K562 (cell line): ENCODE results near the gene CDIPT. TPM values are rescaled to one million over a fixed set of nuclear protein-coding genes. Genes with fewer than 3 reads are reported as not detected.

ENCODE experiments used
- CBX8 ChIP-seq: fragments of 200-600 bp; sonication (generic); IDR thresholded peaks from 2 replicates; pipeline ENCODE4 v1.6.1; 2012; ENCODE audit warnings: borderline replicate concordance, mixed run types, low read depth, mild to moderate bottlenecking, moderate library complexity, mixed read lengths, low read length, control low read depth, inconsistent platforms; ENCODE audit not compliant: poor library complexity, severe bottlenecking; ENCODE audit errors: extremely low read depth
- FOS ChIP-seq: IDR thresholded peaks from 3 replicates; pipeline ENCODE4 v1.6.1; 2011; ENCODE audit not compliant: insufficient read length; ENCODE audit errors: extremely low read depth
- FOXO4 ChIP-seq: fragments of 450-650 bp; formaldehyde crosslinking; IDR thresholded peaks from 2 replicates; pipeline ENCODE4 v1.4.0; 2020; ENCODE audit warnings: mild to moderate bottlenecking, moderate library complexity
- GABPB2 ChIP-seq: fragments of 250-450 bp; sonication (Bioruptor Pico); conservative IDR thresholded peaks from 2 replicates; pipeline ENCODE4 v1.5.1; 2021; ENCODE audit warnings: mild to moderate bottlenecking
- MEF2A ChIP-seq: IDR thresholded peaks from 2 replicates; pipeline ENCODE4 v1.6.1; 2011; ENCODE audit warnings: low read depth, mild to moderate bottlenecking, low read length, moderate library complexity; ENCODE audit not compliant: control insufficient read depth
- PCBP2 ChIP-seq: fragments of 200-400 bp; formaldehyde crosslinking; IDR thresholded peaks from 2 replicates; pipeline ENCODE4 v1.6.1; 2018; ENCODE audit warnings: low read length, low read depth, mild to moderate bottlenecking, moderate library complexity; ENCODE audit not compliant: poor library complexity, severe bottlenecking
- RAD51 ChIP-seq: fragments of 450-650 bp; IDR thresholded peaks from 2 replicates; pipeline ENCODE4 v1.7.1; 2016; ENCODE audit warnings: low read depth, mild to moderate bottlenecking, borderline replicate concordance
- SRSF7 ChIP-seq: fragments of 200-400 bp; formaldehyde crosslinking; optimal IDR thresholded peaks from 2 replicates; pipeline ENCODE3; 2017; ENCODE audit warnings: mild to moderate bottlenecking, low read depth, low read length
- TAF15 ChIP-seq: fragments of 200-400 bp; formaldehyde crosslinking; IDR thresholded peaks from 2 replicates; pipeline ENCODE4 v1.6.1; 2017; ENCODE audit warnings: mild to moderate bottlenecking, low read depth, low read length, moderate library complexity
- TAF7 ChIP-seq: fragments of 450-650 bp; IDR thresholded peaks from 2 replicates; pipeline ENCODE4 v1.6.1; 2016; ENCODE audit warnings: missing genetic modification characterization, missing compliant biosample characterization
- ZBTB1 ChIP-seq: sonication (generic); formaldehyde crosslinking; IDR thresholded peaks from 2 replicates; pipeline ENCODE4 v1.8.1; 2023; ENCODE audit warnings: missing genetic modification reagents, low read depth, mild to moderate bottlenecking, borderline replicate concordance
- ZNF12 ChIP-seq: sonication (generic); formaldehyde crosslinking; IDR thresholded peaks from 2 replicates; pipeline ENCODE4 v1.4.0; 2020; ENCODE audit warnings: mild to moderate bottlenecking, missing genetic modification reagents
- ZNF639 ChIP-seq, 2 experiments: fragments of 200-800 bp in 1 of 2; sonication (Bioruptor generic) in 1 of 2; sonication (generic) in 1 of 2; formaldehyde crosslinking in 1 of 2; IDR thresholded peaks in 1 of 2; conservative IDR thresholded peaks in 1 of 2; 2 replicates each; pipeline versions ENCODE4 v1.5.0 to v1.6.1; 2016 to 2020; ENCODE audit warnings: missing compliant biosample characterization in 1 of 2, missing genetic modification characterization in 1 of 2, missing genetic modification reagents in 1 of 2
- ZNF644 ChIP-seq: fragments of 200-800 bp; sonication (Bioruptor generic); IDR thresholded peaks from 2 replicates; pipeline ENCODE4 v1.6.1; 2016; ENCODE audit warnings: low read depth, missing genetic modification characterization, missing compliant biosample characterization
- polyA plus RNA-seq, 8 experiments: library from polyadenylated mRNA; depleted of rRNA in 4 of 8; stranded (reverse) in 5 of 8; unstranded in 3 of 8; fragments of >200 nt; fragmentation: Nextera tagmentation in 2 of 8; fragmentation: Illumina TruSeq in 1 of 8; extraction: Ambion mirVana in 2 of 8; extraction: Trizol in 1 of 8; gene quantifications; 2 replicates each; pipeline versions ENCODE4 v1.2.1 to v1.2.3, GENCODE V29; 2011 to 2014; ENCODE audit warnings: inconsistent platforms in 1 of 8, missing spikeins in 1 of 8
- total RNA-seq, 7 experiments: library from RNA; depleted of rRNA in 6 of 7; stranded (reverse); fragments of >200 nt in 6 of 7; fragmentation: Illumina TruSeq in 2 of 7; extraction: Trizol in 2 of 7; gene quantifications; 2 replicates each; pipeline versions ENCODE4 v1.2.1 to v1.2.3, GENCODE V29; 2011 to 2021; ENCODE audit warnings: low replicate concordance in 1 of 7
- TF ChIP-seq, protein P1 (sequence below): fragments of 450-650 bp; IDR thresholded peaks from 2 replicates; pipeline ENCODE4 v1.6.1; 2016

The CDIPT gene
- total and polyA plus RNA-seq, 9 of the 15 experiments (the other 6 are each of a cell fraction or from before 2014, with no cell fraction given) = 1.3 to 37.0 (median 23.0) TPM

- TF ChIP-seq TAF15 (no peak; the same call in 1 of the 2 replicates), ZBTB1 (CRISPR knock-in tag) (no peak), CBX8 (no peak), ZNF12 (no peak), ZNF639 (CRISPR knock-in tag; conservative IDR thresholded peaks at IDR 0.05 in 1 of 2, IDR thresholded peaks at IDR 0.05 in 1 of 2) (no peak; a peak in 1 of 4 replicates), TAF7 (tag) (no peak; the same call in 1 of the 2 replicates), FOXO4 (CRISPR knock-in tag) (no peak), GABPB2 (no peak), ZNF644 (tag) (no peak; the same call in 1 of the 2 replicates), MEF2A (no peak), SRSF7 (no peak), FOS (no peak), PCBP2 (no peak), RAD51 (peak; percentile 18; the same call in 1 of the 2 replicates)
- TF ChIP-seq, protein P1, sequence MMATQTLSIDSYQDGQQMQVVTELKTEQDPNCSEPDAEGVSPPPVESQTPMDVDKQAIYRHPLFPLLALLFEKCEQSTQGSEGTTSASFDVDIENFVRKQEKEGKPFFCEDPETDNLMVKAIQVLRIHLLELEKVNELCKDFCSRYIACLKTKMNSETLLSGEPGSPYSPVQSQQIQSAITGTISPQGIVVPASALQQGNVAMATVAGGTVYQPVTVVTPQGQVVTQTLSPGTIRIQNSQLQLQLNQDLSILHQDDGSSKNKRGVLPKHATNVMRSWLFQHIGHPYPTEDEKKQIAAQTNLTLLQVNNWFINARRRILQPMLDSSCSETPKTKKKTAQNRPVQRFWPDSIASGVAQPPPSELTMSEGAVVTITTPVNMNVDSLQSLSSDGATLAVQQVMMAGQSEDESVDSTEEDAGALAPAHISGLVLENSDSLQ = no peak; the same call in none of the 2 replicates
These were observed 47.0 kb downstream of the CDIPT start, which contains the start of gene PAGR1 (continued) for GRCh38 chr16:29815793-29816693.
